ENCODE data around the gene CTCFL. TPM values are rescaled to one million over a fixed set of nuclear protein-coding genes. Genes with fewer than 3 reads are reported as not detected.

The CTCFL gene
- total RNA-seq, 4 donors from 2014 or later: not detected

DNA sequence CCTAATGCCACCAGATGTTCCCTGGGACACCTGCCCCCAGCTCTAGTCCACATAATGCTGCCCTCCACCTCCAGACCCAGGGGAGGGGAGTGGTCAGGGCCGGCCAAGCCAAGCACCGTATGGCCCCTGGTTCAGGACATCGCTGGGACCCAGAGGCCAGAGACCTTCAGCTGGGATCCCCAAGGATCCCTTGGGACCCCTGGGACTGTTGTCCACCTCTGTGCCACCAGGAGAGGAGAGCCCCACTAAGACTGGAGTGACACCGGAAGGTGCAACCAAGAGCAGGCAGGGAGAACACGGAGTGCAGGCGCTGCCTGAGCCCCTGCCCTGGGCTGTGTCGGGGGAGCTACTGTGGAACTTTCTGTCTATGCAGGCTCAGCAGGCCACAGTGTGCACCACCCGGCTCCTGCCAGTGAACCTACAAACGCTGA is 43.6 kb downstream of the CTCFL start:
- no peak overlapping the region for H3K4me3 ChIP-seq (ENCODE audit: low read depth, poor library complexity, severe bottlenecking)
- TF ChIP-seq CTCF (IDR thresholded peaks at IDR 0.05) (no peak), POLR2A (IDR thresholded peaks at IDR 0.05) (no peak)
- 49 to 73% methylated on average over 3 to 9 of the region's 9 CpGs for WGBS, 2 donors
- DNase-seq (ENCODE audit: low spot score in 2 of 2): no peak
- intact Hi-C loops (cut with DNase I; ENCODE audit: low total_unique reads): no loop called here

DNA sequence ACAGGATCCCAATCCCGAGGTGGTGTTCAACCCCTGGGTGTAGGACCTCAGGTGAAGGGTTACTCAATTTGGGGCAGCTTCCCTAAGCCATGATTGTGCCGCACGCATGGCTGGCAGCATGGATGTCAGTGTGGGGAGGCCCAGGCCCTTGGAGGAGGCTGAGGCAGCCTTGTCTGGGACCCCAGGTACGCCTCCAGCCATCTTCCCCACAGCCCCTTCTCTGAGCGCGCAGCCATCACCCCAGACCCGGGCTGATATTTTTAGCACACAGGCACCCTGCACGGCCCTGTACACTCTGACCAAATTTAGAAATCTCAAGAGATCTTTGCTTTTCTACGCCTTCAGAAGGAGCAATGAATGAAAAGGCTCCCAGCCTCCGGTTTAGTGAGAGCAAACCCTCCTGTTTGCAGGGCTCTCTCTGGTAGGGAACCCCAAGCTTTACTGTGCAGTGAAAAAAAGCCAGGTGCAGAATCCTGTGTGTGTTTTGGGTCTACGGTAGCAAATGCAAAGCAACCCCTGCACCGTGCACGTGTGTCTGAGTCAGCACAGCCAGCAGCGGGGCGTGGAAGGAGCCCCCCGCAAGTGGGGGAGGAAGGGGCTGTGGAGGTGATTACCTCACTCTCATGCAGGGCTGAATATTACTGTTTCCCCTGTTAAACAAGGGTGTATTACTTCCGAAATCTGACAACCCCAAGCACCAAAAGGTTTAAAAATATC is 44.3 kb downstream of the CTCFL start:
- no peak for TF ChIP-seq CTCF (IDR thresholded peaks at IDR 0.05)
- no peak for TF ChIP-seq POLR2A (IDR thresholded peaks at IDR 0.05)
- H3K4me3 ChIP-seq (ENCODE audit: low read depth, poor library complexity, severe bottlenecking): no peak overlapping the region
- no peak for DNase-seq (ENCODE audit: low spot score in 2 of 2)
- 68 to 76% methylated on average over 17 of the region's 17 CpGs for WGBS, 2 donors
- intact Hi-C loops (cut with DNase I; ENCODE audit: low total_unique reads): no loop called here

- intact Hi-C loops (cut with DNase I; ENCODE audit: low total_unique reads): no loop called here
- WGBS, 2 donors: 88 to 89% methylated on average over 3 of the region's 3 CpGs
- no peak for DNase-seq (ENCODE audit: low spot score in 2 of 2)
- TF ChIP-seq POLR2A (IDR thresholded peaks at IDR 0.05) (no peak), CTCF (IDR thresholded peaks at IDR 0.05) (no peak)
- no peak overlapping the region for H3K4me3 ChIP-seq (ENCODE audit: low read depth, poor library complexity, severe bottlenecking)
Observed at GRCh38 chr20:57479196-57479595, 45.7 kb downstream of the CTCFL start.

DNA sequence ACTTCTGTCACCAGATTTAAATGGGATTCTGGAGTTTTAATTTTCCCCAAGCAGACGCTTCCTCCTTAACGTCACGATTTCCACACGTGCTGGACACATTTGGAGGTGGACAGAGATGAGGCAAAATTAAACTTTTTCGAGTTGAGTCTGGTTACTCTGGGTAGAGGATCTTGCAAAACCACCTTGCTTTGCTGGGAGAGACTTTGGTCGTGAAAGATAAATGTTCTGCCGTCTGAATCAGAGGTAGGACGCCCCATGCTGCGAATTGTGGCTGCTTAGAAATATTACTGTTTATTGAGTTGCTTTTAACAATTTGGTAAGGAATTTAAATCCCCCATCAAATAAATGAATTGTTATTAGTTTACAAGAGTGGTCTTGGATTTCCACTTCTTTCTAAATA is 46.8 kb downstream of the CTCFL start:
- intact Hi-C loops (cut with DNase I; ENCODE audit: low total_unique reads): no loop called here
- no peak overlapping the region for H3K4me3 ChIP-seq (ENCODE audit: low read depth, poor library complexity, severe bottlenecking)
- no peak for DNase-seq (ENCODE audit: low spot score in 2 of 2)
- WGBS, 2 donors: 47 to 59% methylated on average over 9 of the region's 9 CpGs
- no peak for TF ChIP-seq POLR2A (IDR thresholded peaks at IDR 0.05)
- TF ChIP-seq CTCF (IDR thresholded peaks at IDR 0.05): no peak

DNA sequence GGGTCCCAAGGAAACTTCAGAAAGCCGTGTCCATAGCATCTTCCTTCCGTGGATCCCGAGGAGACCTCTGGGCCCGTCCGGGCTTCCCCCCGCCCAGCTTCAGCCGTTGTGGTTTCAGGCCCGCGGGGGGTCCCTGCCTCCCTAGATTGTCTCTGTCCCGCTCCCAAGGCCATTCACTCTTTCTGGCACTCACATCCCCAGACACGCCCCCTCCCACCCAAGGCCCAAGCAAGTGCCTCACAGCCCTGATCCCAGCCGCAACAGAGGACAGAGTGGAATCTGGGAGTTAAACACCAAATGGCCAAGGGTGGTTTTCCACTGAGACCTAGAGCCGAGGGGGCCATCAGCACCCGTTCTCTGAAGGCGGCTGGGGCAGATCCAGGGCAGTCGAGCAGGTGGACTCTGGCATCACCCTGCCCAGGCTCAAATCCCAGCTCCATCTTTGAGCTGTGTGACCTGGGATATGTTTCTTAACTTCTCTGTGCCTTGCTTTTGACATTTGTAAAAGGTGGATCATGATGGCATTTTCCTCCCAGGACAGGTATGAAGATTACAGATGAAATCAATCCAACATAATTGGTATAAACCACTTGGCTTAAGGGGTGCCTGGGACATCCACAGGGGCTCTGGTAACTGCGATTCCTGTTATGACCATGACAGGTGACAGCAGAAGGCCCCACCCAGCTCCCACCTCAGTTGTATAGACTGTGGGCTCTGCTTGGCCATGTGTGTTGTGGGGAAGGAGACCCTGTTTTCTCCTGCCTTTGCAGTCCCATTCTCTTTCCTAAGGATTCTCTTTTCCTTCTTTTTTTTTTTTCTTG is 48.1 kb downstream of the CTCFL start:
- TF ChIP-seq CTCF (IDR thresholded peaks at IDR 0.05) (no peak), POLR2A (IDR thresholded peaks at IDR 0.05) (no peak)
- intact Hi-C loops (cut with DNase I; ENCODE audit: low total_unique reads): no loop called here
- H3K4me3 ChIP-seq (ENCODE audit: low read depth, poor library complexity, severe bottlenecking): no peak overlapping the region
- no peak for DNase-seq (ENCODE audit: low spot score in 2 of 2)
- 69 to 70% methylated on average over 17 of the region's 17 CpGs for WGBS, 2 donors

All from lower leg skin (tissue), 4 donors.